GM12892 (cell line): ENCODE measurements around the gene CTNNA3.

ENCODE experiments used
- POLR2A ChIP-seq: IDR thresholded peaks from 2 replicates; pipeline ENCODE4 v1.6.1; 2011; ENCODE audit warnings: low read depth, low read length, control low read depth
- POLR2AphosphoS5 ChIP-seq: IDR thresholded peaks from 2 replicates; pipeline ENCODE4 v1.6.1; 2011; ENCODE audit warnings: low read depth, low read length, control low read depth

DNA sequence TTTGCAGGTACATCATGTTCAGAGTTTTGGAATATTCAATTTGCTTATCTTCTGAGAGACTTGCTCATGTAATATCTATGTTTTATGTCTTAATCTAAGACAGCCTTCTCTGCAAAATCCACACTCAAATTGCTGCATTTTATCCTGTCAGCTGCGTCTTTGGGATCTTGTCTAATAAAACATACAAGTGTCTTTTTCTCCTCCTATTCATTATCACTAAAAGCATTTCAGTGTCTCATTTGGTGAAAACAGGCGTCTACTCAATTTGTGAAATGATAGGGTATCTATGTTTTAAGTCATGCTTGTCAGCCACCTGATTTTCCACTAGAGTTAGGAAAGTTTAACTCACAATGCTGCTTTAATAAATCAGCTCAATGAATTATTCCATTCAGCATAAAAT is 882.9 kb downstream of the CTNNA3 start:
- TF ChIP-seq POLR2A (no peak), POLR2AphosphoS5 (no peak)
